H1 (cell line): Measurements from ENCODE around the gene SLC12A5. TPM values are rescaled to one million over a fixed set of nuclear protein-coding genes. Genes with fewer than 3 reads are reported as not detected.

Experiments used
- CTCF ChIA-PET: fragments of 300-600 bp; sonication (Branson Sonifier 250); formaldehyde crosslinking; loops from one replicate; lab custom pipeline; 2021; ENCODE audit not compliant: partially characterized antibody; lab: Charles Lee
- POLR2A ChIA-PET: fragments of 300-600 bp; sonication (Branson Sonifier 250); formaldehyde crosslinking; loops from one replicate; lab custom pipeline; 2021; ENCODE audit warnings: inconsistent platforms; ENCODE audit not compliant: partially characterized antibody; lab: Charles Lee
- DNase-seq, 2 experiments: peaks; one replicate each; pipeline versions ENCODE4 v3.0.0 to v3.0.0-alpha.2; 2010 to 2022; ENCODE audit warnings: low spot score in 2 of 2, low read depth in 1 of 2, mixed read lengths in 1 of 2
- FAIRE-seq: peaks from 2 replicates; lab custom pipeline; 2011; peaks lifted over from hg19 to GRCh38; lab: Jason Lieb, UNC
- H2AFZ ChIP-seq: 2 replicates; pipeline ENCODE4 v1.8.1; 2012; ENCODE audit warnings: low read length, inconsistent platforms
- H2AK5ac ChIP-seq: 2 replicates; pipeline ENCODE4 v1.6.1; 2013; ENCODE audit warnings: low read depth, low read length
- H2BK120ac ChIP-seq: replicated peaks from 2 replicates; pipeline ENCODE3; 2013; ENCODE audit warnings: low read depth, low read length, inconsistent platforms
- H2BK12ac ChIP-seq: 2 replicates; pipeline ENCODE4 v1.6.1; 2013; ENCODE audit warnings: low read depth, low read length
- H2BK15ac ChIP-seq: 2 replicates; pipeline ENCODE4 v1.6.1; 2013; ENCODE audit warnings: low read length
- H2BK20ac ChIP-seq: 2 replicates; pipeline ENCODE4 v1.6.1; 2013; ENCODE audit warnings: low read length
- H2BK5ac ChIP-seq: 2 replicates; pipeline ENCODE4 v1.6.1; 2013; ENCODE audit warnings: low read depth, low read length
- H3K14ac ChIP-seq: 2 replicates; pipeline ENCODE4 v1.6.1; 2013; ENCODE audit warnings: inconsistent platforms; ENCODE audit not compliant: insufficient read length
- H3K18ac ChIP-seq: 2 replicates; pipeline ENCODE4 v1.6.1; 2013; ENCODE audit warnings: low read length; ENCODE audit errors: extremely low read depth
- H3K23ac ChIP-seq: 2 replicates; pipeline ENCODE4 v1.6.1; 2013; ENCODE audit warnings: inconsistent platforms; ENCODE audit not compliant: insufficient read length
- H3K23me2 ChIP-seq: 2 replicates; pipeline ENCODE4 v1.6.1; 2013; ENCODE audit warnings: low read depth, low read length
- H3K27ac ChIP-seq: 2 replicates; pipeline ENCODE4 v1.6.1; 2011; ENCODE audit warnings: low read depth, low read length, inconsistent platforms
- H3K27me3 ChIP-seq, 4 experiments: replicated peaks in 1 of 4; 1 replicate in 1 of 4; 2 replicates in 3 of 4; pipeline versions ENCODE4 v1.6.1 to v1.8.1; 2011 to 2013; ENCODE audit warnings: low read length in 3 of 4, mild to moderate bottlenecking in 3 of 4, inconsistent platforms in 2 of 4, mixed read lengths in 2 of 4, moderate library complexity in 1 of 4; ENCODE audit not compliant: control insufficient read depth in 3 of 4, insufficient read depth in 3 of 4; ENCODE audit errors: extremely low read depth in 1 of 4
- H3K36me3 ChIP-seq, 4 experiments: 2 replicates each; pipeline versions ENCODE4 v1.6.1 to v1.8.1; 2011 to 2013; ENCODE audit warnings: mild to moderate bottlenecking in 4 of 4, low read length in 3 of 4, moderate library complexity in 2 of 4, control low read depth in 1 of 4, inconsistent platforms in 1 of 4; ENCODE audit not compliant: insufficient read depth in 4 of 4, control insufficient read depth in 2 of 4
- H3K4ac ChIP-seq: replicated peaks from 2 replicates; pipeline ENCODE3; 2013; ENCODE audit warnings: low read length, low read depth, mixed read lengths, inconsistent platforms; ENCODE audit not compliant: insufficient read length
- H3K4me1 ChIP-seq, 4 experiments: replicated peaks in 1 of 4; 1 replicate in 1 of 4; 2 replicates in 3 of 4; pipeline versions ENCODE4 v1.6.1 to v1.8.1; 2011 to 2013; ENCODE audit warnings: low read length in 3 of 4, inconsistent platforms in 2 of 4, mixed read lengths in 1 of 4; ENCODE audit not compliant: insufficient read depth in 4 of 4, control insufficient read depth in 3 of 4
- H3K4me2 ChIP-seq, 2 experiments: 2 replicates each; pipeline versions ENCODE4 v1.6.1 to v1.8.1; 2011 to 2013; ENCODE audit warnings: low read depth in 2 of 2, low read length in 2 of 2, control low read depth in 1 of 2, inconsistent platforms in 1 of 2, mild to moderate bottlenecking in 1 of 2; ENCODE audit not compliant: insufficient read depth in 1 of 2
- H3K4me3 ChIP-seq, 4 experiments: fragments of 200-600, 300-600 bp in 1 of 4; sonication (generic), shearing (Covaris generic), sonication (Bioruptor Twin) in 1 of 4; 2 replicates each; pipeline versions ENCODE4 v1.5.1 to v1.8.1; 2011 to 2016; ENCODE audit warnings: low read length in 4 of 4, low read depth in 3 of 4, control low read depth in 2 of 4, inconsistent platforms in 2 of 4, mild to moderate bottlenecking in 2 of 4, mixed read lengths in 1 of 4, moderate library complexity in 1 of 4; ENCODE audit not compliant: insufficient read depth in 2 of 4; ENCODE audit errors: extremely low read depth in 1 of 4
- H3K56ac ChIP-seq: replicated peaks from 2 replicates; pipeline ENCODE3; 2013; ENCODE audit warnings: low read depth, mild to moderate bottlenecking, mixed read lengths, low read length, inconsistent platforms; ENCODE audit not compliant: insufficient read length
- H3K79me1 ChIP-seq: 2 replicates; pipeline ENCODE4 v1.6.1; 2013; ENCODE audit warnings: low read depth, low read length, control low read depth
- H3K79me2 ChIP-seq, 2 experiments: 2 replicates each; pipeline versions ENCODE4 v1.6.1 to v1.8.1; 2012 to 2013; ENCODE audit warnings: low read length in 2 of 2, mild to moderate bottlenecking in 2 of 2, inconsistent platforms in 1 of 2; ENCODE audit not compliant: insufficient read depth in 2 of 2, control insufficient read depth in 1 of 2
- H3K9ac ChIP-seq, 4 experiments: replicated peaks in 1 of 4; 1 replicate in 1 of 4; 2 replicates in 3 of 4; pipeline versions ENCODE4 v1.6.1 to v1.8.1; 2011 to 2013; ENCODE audit warnings: low read depth in 3 of 4, low read length in 3 of 4, control low read depth in 2 of 4, mild to moderate bottlenecking in 2 of 4, moderate library complexity in 2 of 4, inconsistent platforms in 1 of 4; ENCODE audit errors: extremely low read depth in 1 of 4
- H3K9me3 ChIP-seq, 2 experiments: 2 replicates each; pipeline versions ENCODE4 v1.6.1 to v1.8.1; 2012 to 2013; ENCODE audit warnings: mild to moderate bottlenecking in 2 of 2, moderate library complexity in 2 of 2, control low read depth in 1 of 2, inconsistent platforms in 1 of 2, low read depth in 1 of 2, low read length in 1 of 2, mixed read lengths in 1 of 2; ENCODE audit not compliant: insufficient read depth in 2 of 2
- H4K20me1 ChIP-seq, 2 experiments: replicated peaks in 1 of 2; 2 replicates each; pipeline versions ENCODE3 to v1.8.1; 2011 to 2013; ENCODE audit warnings: inconsistent platforms in 2 of 2, low read length in 2 of 2, mild to moderate bottlenecking in 1 of 2; ENCODE audit not compliant: insufficient read depth in 2 of 2, control insufficient read depth in 1 of 2
- H4K5ac ChIP-seq: 2 replicates; pipeline ENCODE4 v1.6.1; 2013; ENCODE audit warnings: low read length, low read depth, mixed read lengths, inconsistent platforms; ENCODE audit not compliant: insufficient read length
- H4K8ac ChIP-seq: 2 replicates; pipeline ENCODE4 v1.8.0; 2013; ENCODE audit warnings: mild to moderate bottlenecking, moderate library complexity, low read length, inconsistent platforms; ENCODE audit not compliant: insufficient read depth; ENCODE audit errors: extremely low read depth
- H4K91ac ChIP-seq: replicated peaks from 2 replicates; pipeline ENCODE3; 2013; ENCODE audit warnings: low read length, mixed read lengths, inconsistent platforms; ENCODE audit not compliant: insufficient read length
- BACH1 ChIP-seq: IDR thresholded peaks from 2 replicates; pipeline ENCODE4 v1.6.1; 2012; ENCODE audit warnings: low read length, improper control_type of control experiment
- EZH2 ChIP-seq: fragments of 200-600 bp; sonication (generic); IDR thresholded peaks from 2 replicates; pipeline ENCODE4 v1.7.1; 2012; ENCODE audit warnings: low read depth, mild to moderate bottlenecking, moderate library complexity, low read length, inconsistent platforms; ENCODE audit not compliant: severe bottlenecking
- RAD21 ChIP-seq, 2 experiments: IDR thresholded peaks in 1 of 2; conservative IDR thresholded peaks in 1 of 2; 2 replicates each; pipeline ENCODE4 v1.6.1; 2011; ENCODE audit warnings: low read depth in 2 of 2, low read length in 2 of 2, improper control_type of control experiment in 1 of 2, inconsistent platforms in 1 of 2, mild to moderate bottlenecking in 1 of 2, moderate library complexity in 1 of 2
- SIRT6 ChIP-seq: IDR thresholded peaks from one replicate; pipeline ENCODE4 v1.7.1; 2012; ENCODE audit warnings: low read length, inconsistent platforms
- TBP ChIP-seq: IDR thresholded peaks from 2 replicates; pipeline ENCODE4 v1.6.1; 2011; ENCODE audit warnings: low read depth, low read length, improper control_type of control experiment
- ZNF274 ChIP-seq: IDR thresholded peaks from 2 replicates; pipeline ENCODE4 v1.7.0; 2012; ENCODE audit warnings: low read length, borderline replicate concordance; ENCODE audit errors: extremely low read depth
- polyA plus RNA-seq, 7 experiments: library from polyadenylated mRNA; depleted of rRNA in 3 of 7; stranded (reverse) in 5 of 7; unstranded in 2 of 7; fragments of >200 nt in 5 of 7; fragments of 200-250 nt in 2 of 7; gene quantifications; 1 replicate in 5 of 7; 2 replicates in 1 of 7; 4 replicates in 1 of 7; pipeline versions ENCODE4 v1.2.1 to v1.2.3, GENCODE V29; 2011 to 2013; ENCODE audit warnings: missing spikeins in 2 of 7, mixed read lengths in 2 of 7
- total RNA-seq: library from RNA; stranded (reverse); fragmentation: NEBNext Ultra II Directional; extraction: Animal tissue kit (Norgen Biotek cat#: 25700); gene quantifications from 2 replicates; pipeline ENCODE4 v1.2.1, GENCODE V29; 2021
- TF ChIP-seq, protein P1 (sequence below): IDR thresholded peaks from 2 replicates; pipeline ENCODE4 v1.6.1; 2011; ENCODE audit warnings: low read depth, mild to moderate bottlenecking, low read length; ENCODE audit not compliant: insufficient read depth

Gene SLC12A5
- total and polyA plus RNA-seq, 2 of the 8 experiments (the other 6 are each of a cell fraction or from before 2014, with no cell fraction given): 1.9 to 7.3 TPM

DNA sequence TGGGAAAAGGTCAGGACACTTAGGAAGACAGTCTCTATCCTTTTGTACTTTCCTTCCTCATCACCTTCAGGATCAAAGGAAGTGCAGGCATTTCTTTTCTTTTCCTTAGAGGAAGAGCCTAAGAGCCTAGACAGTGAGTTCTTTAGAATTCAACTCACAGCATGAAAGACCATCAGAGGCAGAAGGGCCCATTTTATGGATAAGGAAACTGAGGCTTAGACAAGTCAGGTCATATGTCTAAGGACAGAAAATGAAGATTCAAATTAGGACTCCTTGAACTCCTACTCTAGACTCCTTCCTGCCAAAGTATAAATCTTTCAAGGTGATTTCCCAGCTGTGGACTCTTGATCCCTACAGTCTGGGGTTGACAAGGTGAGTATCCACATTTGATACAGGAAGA, 20.8 kb downstream of the SLC12A5 start:
- TF ChIP-seq ZNF274 (no peak), TBP (no peak), SIRT6 (no peak), RAD21 (IDR thresholded peaks at IDR 0.05 in 1 of 2, conservative IDR thresholded peaks at IDR 0.05 in 1 of 2; ENCODE audit: low read depth in 2 of 2, low read length in 2 of 2) (no peak), EZH2 (no peak), BACH1 (no peak)
- TF ChIP-seq, protein P1, sequence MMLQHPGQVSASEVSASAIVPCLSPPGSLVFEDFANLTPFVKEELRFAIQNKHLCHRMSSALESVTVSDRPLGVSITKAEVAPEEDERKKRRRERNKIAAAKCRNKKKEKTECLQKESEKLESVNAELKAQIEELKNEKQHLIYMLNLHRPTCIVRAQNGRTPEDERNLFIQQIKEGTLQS: no peak
- POLR2A ChIA-PET: no interaction called here
- H2AFZ ChIP-seq: no peak overlapping the region

More for the DNA sequence above, 20.8 kb downstream of the SLC12A5 start:
- Histone ChIP-seq H3K23me2 (no peaks in the 10 kb centered on the region), H3K14ac (no peak overlapping the region), H3K4me2 (no peak overlapping the region), H3K36me3 (no peaks in the 10 kb centered on the region), H4K5ac (no peak overlapping the region), H4K20me1 (peaks cover 0 to 2% of the 10 kb centered on the region in 2 experiments), H3K9me3 (no peaks in the 10 kb centered on the region), H3K27me3 (peaks cover 0 to 12% (median 1%) of the 10 kb centered on the region in 4 experiments; a peak in 3 of 7 replicates), H3K4me1 (no peaks in the 10 kb centered on the region), H2AK5ac (no peak overlapping the region), H3K18ac (no peak overlapping the region), H3K9ac (no peak overlapping the region), H4K91ac (no peak overlapping the region), H3K79me1 (no peaks in the 10 kb centered on the region), H4K8ac (no peak overlapping the region), H3K56ac (no peak overlapping the region), H3K23ac (no peak overlapping the region), H3K4me3 (no peak overlapping the region), H2BK12ac (no peak overlapping the region), H3K27ac (no peak overlapping the region), H2BK20ac (no peak overlapping the region), H2BK120ac (no peak overlapping the region), H3K4ac (no peak overlapping the region), H2BK5ac (no peak overlapping the region), H2BK15ac (no peak overlapping the region), H3K79me2 (no peaks in the 10 kb centered on the region)
- DNase-seq (no peak), FAIRE-seq (no peak)
- CTCF ChIA-PET: interaction anchor here (1.0 kb wide), 1 partner anchor 257 kb away, joined by 4 read pairs; no protein-coding TSS in a partner anchor
